H9 (cell line): ENCODE measurements around the gene EFL1. TPM values are rescaled to one million over a fixed set of nuclear protein-coding genes. Genes with fewer than 3 reads are reported as not detected.

Experiments
- DNase-seq: peaks from one replicate; pipeline ENCODE4 v3.0.0-alpha.2; 2017
- H2AFZ ChIP-seq: one replicate; pipeline ENCODE4 v1.6.1; 2013; ENCODE audit warnings: mild to moderate bottlenecking, low read length, control low read depth, moderate library complexity
- H2AK5ac ChIP-seq: 2 replicates; pipeline ENCODE4 v1.6.1; 2013; ENCODE audit warnings: low read length, control low read depth, mixed read lengths; ENCODE audit not compliant: insufficient read length
- H2BK120ac ChIP-seq: one replicate; pipeline ENCODE4 v1.6.1; 2013; ENCODE audit warnings: low read depth, mild to moderate bottlenecking, low read length, control low read depth, inconsistent platforms; ENCODE audit not compliant: poor library complexity, severe bottlenecking
- H2BK12ac ChIP-seq: 2 replicates; pipeline ENCODE4 v1.6.1; 2013; ENCODE audit warnings: low read length, control low read depth, mixed read lengths, low read depth; ENCODE audit not compliant: insufficient read length
- H2BK15ac ChIP-seq: 2 replicates; pipeline ENCODE4 v1.6.1; 2013; ENCODE audit warnings: low read depth, low read length, control low read depth
- H2BK20ac ChIP-seq: one replicate; pipeline ENCODE4 v1.6.1; 2013; ENCODE audit warnings: low read depth, mild to moderate bottlenecking, low read length, control low read depth, inconsistent platforms; ENCODE audit not compliant: poor library complexity, severe bottlenecking
- H2BK5ac ChIP-seq: 2 replicates; pipeline ENCODE4 v1.6.1; 2013; ENCODE audit warnings: low read length, control low read depth, mixed read lengths; ENCODE audit not compliant: insufficient read length
- H3K14ac ChIP-seq: 2 replicates; pipeline ENCODE4 v1.6.1; 2013; ENCODE audit warnings: low read length, control low read depth; ENCODE audit not compliant: insufficient read depth
- H3K18ac ChIP-seq: 2 replicates; pipeline ENCODE4 v1.6.1; 2013; ENCODE audit warnings: low read depth, mild to moderate bottlenecking, mixed read lengths, low read length, control low read depth; ENCODE audit not compliant: insufficient read length
- H3K23ac ChIP-seq: 2 replicates; pipeline ENCODE4 v1.6.1; 2013; ENCODE audit warnings: low read length, control low read depth, mixed read lengths, low read depth; ENCODE audit not compliant: insufficient read length
- H3K23me2 ChIP-seq: 2 replicates; pipeline ENCODE4 v1.6.1; 2013; ENCODE audit warnings: low read depth, mild to moderate bottlenecking, mixed read lengths, low read length, control low read depth; ENCODE audit not compliant: insufficient read length, poor library complexity, severe bottlenecking
- H3K27ac ChIP-seq: 2 replicates; pipeline ENCODE4 v1.5.1; 2013; ENCODE audit warnings: low read length, control low read depth, mixed read lengths, low read depth; ENCODE audit not compliant: insufficient read length
- H3K27me3 ChIP-seq: 2 replicates; pipeline ENCODE4 v1.6.1; 2013; ENCODE audit warnings: low read length, control low read depth, inconsistent platforms; ENCODE audit not compliant: insufficient read depth
- H3K4ac ChIP-seq: 2 replicates; pipeline ENCODE4 v1.6.1; 2013; ENCODE audit warnings: low read depth, mild to moderate bottlenecking, control low read depth, inconsistent platforms, low read length, moderate library complexity
- H3K4me1 ChIP-seq: 2 replicates; pipeline ENCODE4 v1.6.1; 2013; ENCODE audit warnings: low read length, control low read depth, inconsistent platforms; ENCODE audit not compliant: insufficient read depth
- H3K4me2 ChIP-seq: 2 replicates; pipeline ENCODE4 v1.6.1; 2013; ENCODE audit warnings: low read length, control low read depth, mixed read lengths; ENCODE audit not compliant: insufficient read length, insufficient read depth
- H3K56ac ChIP-seq: 2 replicates; pipeline ENCODE4 v1.6.1; 2013; ENCODE audit warnings: low read depth, mild to moderate bottlenecking, mixed read lengths, low read length, control low read depth; ENCODE audit not compliant: insufficient read length
- H3K79me1 ChIP-seq: 2 replicates; pipeline ENCODE4 v1.6.1; 2013; ENCODE audit warnings: low read depth, mild to moderate bottlenecking, moderate library complexity, low read length, control low read depth, inconsistent platforms; ENCODE audit not compliant: insufficient read depth, poor library complexity, severe bottlenecking
- H3K79me2 ChIP-seq: 2 replicates; pipeline ENCODE4 v1.6.1; 2013; ENCODE audit warnings: low read length, control low read depth, inconsistent platforms; ENCODE audit not compliant: insufficient read depth
- H3K9ac ChIP-seq: 2 replicates; pipeline ENCODE4 v1.6.1; 2013; ENCODE audit warnings: low read length, control low read depth, mixed read lengths; ENCODE audit not compliant: insufficient read length; ENCODE audit errors: extremely low read depth
- H3K9me3 ChIP-seq: one replicate; pipeline ENCODE4 v1.6.1; 2013; ENCODE audit warnings: low read depth, low read length, inconsistent platforms; ENCODE audit not compliant: control insufficient read depth
- H3T11ph ChIP-seq: one replicate; pipeline ENCODE4 v1.6.1; 2013; ENCODE audit warnings: mild to moderate bottlenecking, low read length, control low read depth, inconsistent platforms
- H4K20me1 ChIP-seq: one replicate; pipeline ENCODE4 v1.6.1; 2013; ENCODE audit not compliant: control insufficient read depth, insufficient read length, insufficient read depth
- H4K5ac ChIP-seq: 2 replicates; pipeline ENCODE4 v1.6.1; 2013; ENCODE audit warnings: low read depth, mild to moderate bottlenecking, mixed read lengths, low read length, control low read depth; ENCODE audit not compliant: insufficient read length
- H4K8ac ChIP-seq: replicated peaks from 2 replicates; pipeline ENCODE4 v1.6.1; 2013; ENCODE audit warnings: low read length, control low read depth, mixed read lengths, low read depth; ENCODE audit not compliant: insufficient read length
- H4K91ac ChIP-seq: 2 replicates; pipeline ENCODE4 v1.6.1; 2013; ENCODE audit warnings: low read depth, mild to moderate bottlenecking, moderate library complexity, mixed read lengths, low read length, control low read depth; ENCODE audit not compliant: insufficient read length
- H3K27ac Mint-ChIP-seq, 3 experiments: 2 replicates in 2 of 3; 3 replicates in 1 of 3; pipeline ENCODE4 v1.8.0; 2020 to 2021; ENCODE audit warnings: mixed read lengths in 3 of 3, mild to moderate bottlenecking in 1 of 3, moderate library complexity in 1 of 3
- H3K27me3 Mint-ChIP-seq: 2 replicates; pipeline ENCODE4 v1.8.0; 2021; ENCODE audit warnings: low read depth, mild to moderate bottlenecking, moderate library complexity, mixed read lengths
- H3K36me3 Mint-ChIP-seq, 3 experiments: 2 replicates in 2 of 3; 3 replicates in 1 of 3; pipeline ENCODE4 v1.8.0; 2020 to 2021; ENCODE audit warnings: low read depth in 3 of 3, mixed read lengths in 3 of 3; ENCODE audit not compliant: insufficient read depth in 1 of 3
- H3K4me1 Mint-ChIP-seq, 2 experiments: 2 replicates each; pipeline ENCODE4 v1.8.0; 2020; ENCODE audit warnings: mixed read lengths in 2 of 2
- H3K4me3 Mint-ChIP-seq, 2 experiments: 2 replicates in 1 of 2; 3 replicates in 1 of 2; pipeline ENCODE4 v1.8.0; 2020 to 2021; ENCODE audit warnings: mild to moderate bottlenecking in 2 of 2, mixed read lengths in 2 of 2, moderate library complexity in 1 of 2
- H3K9me3 Mint-ChIP-seq, 2 experiments: 2 replicates in 1 of 2; 3 replicates in 1 of 2; pipeline ENCODE4 v1.8.0; 2020; ENCODE audit warnings: mild to moderate bottlenecking in 2 of 2, mixed read lengths in 2 of 2, moderate library complexity in 1 of 2
- CTCF ChIP-seq: fragments of 200-600 bp; sonication (generic); conservative IDR thresholded peaks from 3 replicates; pipeline ENCODE4 v1.8.0; 2021; ENCODE audit warnings: antibody characterized with exemption, mild to moderate bottlenecking
- WGBS: extraction: QIAGEN DNeasy Blood & Tissue Kit; methylation state at CpG from one replicate; pipeline ENCODE4 v1.1.7; 2013; ENCODE audit warnings: missing lambda C conversion rate, low lambda C conversion rate, mixed read lengths; ENCODE audit not compliant: insufficient read length; ENCODE audit errors: extremely low coverage; 5-methylcytosine and 5-hydroxymethylcytosine counted together
- total RNA-seq: library from RNA; stranded (reverse); gene quantifications from 2 replicates; pipeline ENCODE4 v1.2.1, GENCODE V29; 2021

Gene EFL1
- total RNA-seq, 1 experiment from 2014 or later: 29.4 TPM

- Mint-ChIP-seq H3K9me3 (no peaks in the 10 kb centered on the region; a peak in 1 of 5 replicates), H3K36me3 (no peaks in the 10 kb centered on the region; a peak in 1 of 7 replicates), H3K27ac (no peak overlapping the region), H3K4me3 (no peak overlapping the region), H3K4me1 (no peaks in the 10 kb centered on the region), H3K27me3 (peaks cover 3% of the 10 kb centered on the region)
- Histone ChIP-seq H3K9ac (no peak overlapping the region), H3K18ac (no peak overlapping the region), H3K27ac (no peak overlapping the region), H3K79me1 (no peaks in the 10 kb centered on the region), H4K91ac (no peak overlapping the region), H3K14ac (no peak overlapping the region), H4K20me1 (no peaks in the 10 kb centered on the region), H2BK12ac (no peak overlapping the region), H2AFZ (no peak overlapping the region), H2BK120ac (no peak overlapping the region), H2BK5ac (no peak overlapping the region), H3K4ac (no peak overlapping the region), H3K27me3 (no peaks in the 10 kb centered on the region), H4K8ac (no peak overlapping the region), H3T11ph (no peak overlapping the region), H2AK5ac (no peak overlapping the region), H4K5ac (no peak overlapping the region), H3K4me2 (no peak overlapping the region), H3K23me2 (no peaks in the 10 kb centered on the region), H3K56ac (no peak overlapping the region), H3K4me1 (no peaks in the 10 kb centered on the region), H3K9me3 (no peaks in the 10 kb centered on the region), H3K23ac (no peak overlapping the region), H3K79me2 (no peaks in the 10 kb centered on the region), H2BK15ac (no peak overlapping the region), H2BK20ac (no peak overlapping the region)
- no CpG with 5 or more reads among the region's 9 CpGs for WGBS
- no peak for TF ChIP-seq CTCF
- no peak for DNase-seq
These were observed 150.6 kb downstream of the EFL1 start for GRCh38 chr15:82111918-82112317.
